HepG2 (cell line): ENCODE measurements around the gene PRR36. TPM values are rescaled to one million over a fixed set of nuclear protein-coding genes. Genes with fewer than 3 reads are reported as not detected.

ENCODE experiments used
- AGO1 ChIP-seq: fragments of 200-400 bp; formaldehyde crosslinking; IDR thresholded peaks from 2 replicates; pipeline ENCODE4 v1.6.1; 2017; ENCODE audit warnings: mild to moderate bottlenecking, low read depth, low read length, moderate library complexity; ENCODE audit not compliant: poor library complexity, severe bottlenecking
- CAMTA2 ChIP-seq: sonication (generic); formaldehyde crosslinking; IDR thresholded peaks from 2 replicates; pipeline ENCODE4 v1.4.0; 2020; ENCODE audit warnings: mild to moderate bottlenecking, missing genetic modification reagents, borderline replicate concordance
- EHMT2 ChIP-seq: fragments of 200-600 bp; sonication (generic); IDR thresholded peaks from 2 replicates; pipeline ENCODE4 v1.7.0; 2017; ENCODE audit warnings: antibody characterized with exemption, low read depth, low read length, borderline replicate concordance
- GPN1 ChIP-seq: sonication (generic); formaldehyde crosslinking; IDR thresholded peaks from 2 replicates; pipeline ENCODE4 v1.5.1; 2020; ENCODE audit warnings: missing genetic modification reagents, borderline replicate concordance
- HNRNPK ChIP-seq: fragments of 200-400 bp; formaldehyde crosslinking; IDR thresholded peaks from 2 replicates; pipeline ENCODE4 v1.6.1; 2018; ENCODE audit warnings: low read length, low read depth, moderate library complexity, mild to moderate bottlenecking; ENCODE audit not compliant: poor library complexity, severe bottlenecking
- HNRNPLL ChIP-seq: fragments of 200-400 bp; formaldehyde crosslinking; IDR thresholded peaks from 2 replicates; pipeline ENCODE4 v1.6.1; 2017; ENCODE audit warnings: mild to moderate bottlenecking, low read depth, low read length; ENCODE audit not compliant: poor library complexity, severe bottlenecking
- KDM2A ChIP-seq: sonication (generic); formaldehyde crosslinking; IDR thresholded peaks from 2 replicates; pipeline ENCODE4 v1.4.0; 2020; ENCODE audit warnings: low read depth, missing genetic modification reagents, borderline replicate concordance
- KLF6 ChIP-seq: IDR thresholded peaks from 2 replicates; pipeline ENCODE4 v1.8.0; 2016; ENCODE audit warnings: missing biosample characterization, missing genetic modification reagents
- MAFG ChIP-seq: sonication (generic); formaldehyde crosslinking; IDR thresholded peaks from 2 replicates; pipeline ENCODE4 v1.5.1; 2020; ENCODE audit warnings: mild to moderate bottlenecking, missing genetic modification reagents
- MAZ ChIP-seq, 2 experiments: sonication (generic) in 1 of 2; formaldehyde crosslinking in 1 of 2; IDR thresholded peaks; 2 replicates each; pipeline versions ENCODE4 v1.5.0 to v1.6.1; 2012 to 2020; ENCODE audit warnings: low read depth in 2 of 2, mild to moderate bottlenecking in 2 of 2, borderline replicate concordance in 1 of 2, improper control_type of control experiment in 1 of 2, low read length in 1 of 2, missing genetic modification reagents in 1 of 2, moderate library complexity in 1 of 2
- MEF2D ChIP-seq: sonication (generic); formaldehyde crosslinking; IDR thresholded peaks from 2 replicates; pipeline ENCODE4 v1.5.1; 2020; ENCODE audit warnings: mild to moderate bottlenecking, missing genetic modification reagents
- NFYC ChIP-seq: IDR thresholded peaks from 2 replicates; pipeline ENCODE4 v1.6.1; 2016; ENCODE audit warnings: missing genetic modification reagents, missing compliant biosample characterization
- PHF8 ChIP-seq: sonication (generic); formaldehyde crosslinking; IDR thresholded peaks from 2 replicates; pipeline ENCODE4 v1.5.0; 2020; ENCODE audit warnings: missing genetic modification reagents
- RAD21 ChIP-seq: fragments of 450-650 bp; formaldehyde crosslinking; IDR thresholded peaks from 2 replicates; pipeline ENCODE4 v1.5.0; 2020; ENCODE audit warnings: mild to moderate bottlenecking
- REL ChIP-seq: sonication (generic); formaldehyde crosslinking; conservative IDR thresholded peaks from 2 replicates; pipeline ENCODE4 v1.8.0; 2022; ENCODE audit warnings: mild to moderate bottlenecking, missing genetic modification reagents, moderate library complexity
- SAP130 ChIP-seq: IDR thresholded peaks from 2 replicates; pipeline ENCODE4 v1.6.1; 2016; ENCODE audit warnings: low read depth
- TFDP1 ChIP-seq: IDR thresholded peaks from 2 replicates; pipeline ENCODE4 v1.6.1; 2016; ENCODE audit warnings: missing compliant biosample characterization, missing genetic modification reagents, borderline replicate concordance
- TMF1 ChIP-seq: sonication (generic); formaldehyde crosslinking; IDR thresholded peaks from 2 replicates; pipeline ENCODE4 v1.8.1; 2022; ENCODE audit warnings: low read depth, missing genetic modification reagents
- ZNF207 ChIP-seq: fragments of 450-650 bp; IDR thresholded peaks from 2 replicates; pipeline ENCODE4 v1.6.1; 2016; ENCODE audit warnings: antibody characterized with exemption, borderline replicate concordance
- ZNF281 ChIP-seq: sonication (generic); formaldehyde crosslinking; IDR thresholded peaks from 2 replicates; pipeline ENCODE4 v1.4.0; 2020; ENCODE audit warnings: missing genetic modification reagents, borderline replicate concordance
- ZNF326 ChIP-seq: sonication (generic); formaldehyde crosslinking; IDR thresholded peaks from 2 replicates; pipeline ENCODE4 v1.4.0; 2020; ENCODE audit warnings: missing genetic modification reagents, borderline replicate concordance
- ZNF430 ChIP-seq: sonication (generic); formaldehyde crosslinking; IDR thresholded peaks from 2 replicates; pipeline ENCODE4 v1.9.0; 2021; ENCODE audit warnings: mild to moderate bottlenecking, missing genetic modification reagents
- ZNF556 ChIP-seq: sonication (generic); formaldehyde crosslinking; IDR thresholded peaks from 2 replicates; pipeline ENCODE4 v1.4.0; 2020; ENCODE audit warnings: mild to moderate bottlenecking, missing genetic modification reagents, borderline replicate concordance
- ZNF766 ChIP-seq: sonication (generic); formaldehyde crosslinking; IDR thresholded peaks from 2 replicates; pipeline ENCODE4 v1.5.0; 2020; ENCODE audit warnings: missing genetic modification reagents, borderline replicate concordance
- ZNF773 ChIP-seq: sonication (generic); formaldehyde crosslinking; IDR thresholded peaks from 2 replicates; pipeline ENCODE4 v1.4.0; 2020; ENCODE audit warnings: missing genetic modification reagents, borderline replicate concordance
- ZSCAN31 ChIP-seq: sonication (generic); formaldehyde crosslinking; IDR thresholded peaks from 2 replicates; pipeline ENCODE4 v1.5.0; 2020; ENCODE audit warnings: low read depth, mild to moderate bottlenecking, missing genetic modification reagents
- ZSCAN9 ChIP-seq: IDR thresholded peaks from 2 replicates; pipeline ENCODE4 v1.6.1; 2016; ENCODE audit warnings: borderline replicate concordance
- polyA plus RNA-seq, 8 experiments: library from polyadenylated mRNA; depleted of rRNA in 3 of 8; stranded (reverse) in 7 of 8; unstranded in 1 of 8; fragments of >200 nt; fragmentation: Illumina TruSeq in 4 of 8; extraction: Trizol in 4 of 8; gene quantifications; 2 replicates each; pipeline versions ENCODE4 v1.2.1 to v1.2.3, GENCODE V29; 2011 to 2016; ENCODE audit warnings: low read depth in 4 of 8, missing spikeins in 1 of 8, mixed read lengths in 1 of 8; ENCODE audit not compliant: insufficient read depth in 1 of 8
- total RNA-seq, 5 experiments: library from RNA; depleted of rRNA; stranded (reverse); fragments of >200 nt; fragmentation: Illumina TruSeq; extraction: Trizol; gene quantifications; 2 replicates each; pipeline ENCODE4 v1.2.3, GENCODE V29; 2016; ENCODE audit warnings: low read depth in 1 of 5

Gene PRR36
- total and polyA plus RNA-seq, 2 of the 13 experiments (the other 11 are each of a cell fraction or from before 2014, with no cell fraction given), result 0.07 to 0.17 TPM

- TF ChIP-seq ZSCAN31 (CRISPR knock-in tag), result no peak
- no peak for TF ChIP-seq KLF6 (CRISPR knock-in tag)
- TF ChIP-seq ZSCAN9 (CRISPR knock-in tag), result no peak
- no peak for TF ChIP-seq ZNF766
- TF ChIP-seq MEF2D, result no peak
- no peak for TF ChIP-seq ZNF326
- 0 out of 2 replicates have a peak, but pooled peaks have one; percentile 14 for TF ChIP-seq PHF8 (CRISPR knock-in tag)
- TF ChIP-seq CAMTA2 (CRISPR knock-in tag), result peak; percentile 74; the same call in 1 of the 2 replicates
- TF ChIP-seq MAZ (IDR thresholded peaks at IDR 0.05; ENCODE audit: borderline replicate concordance, low read depth, low read length), result no peak
- TF ChIP-seq MAZ (CRISPR knock-in tag; IDR thresholded peaks at IDR 0.05; ENCODE audit: low read depth), result peak; percentile 50; the same call in 1 of the 2 replicates
- no peak for TF ChIP-seq AGO1
- TF ChIP-seq ZNF556, result no peak
- TF ChIP-seq HNRNPLL, result peak; percentile 19
- TF ChIP-seq ZNF207, result no peak
- 0 out of 2 replicates have a peak, but pooled peaks have one; percentile 66 for TF ChIP-seq REL
- peak; percentile 84 for TF ChIP-seq NFYC (CRISPR knock-in tag)
- TF ChIP-seq MAFG (CRISPR knock-in tag), result no peak
- peak; percentile 52; the same call in 1 of the 2 replicates for TF ChIP-seq KDM2A (CRISPR knock-in tag)
- no peak for TF ChIP-seq EHMT2
- TF ChIP-seq SAP130 (CRISPR knock-in tag), result no peak
- TF ChIP-seq GPN1 (CRISPR knock-in tag), result no peak
- 0 out of 2 replicates have a peak, but pooled peaks have one; percentile 13 for TF ChIP-seq TFDP1 (CRISPR knock-in tag)
- TF ChIP-seq ZNF773 (CRISPR knock-in tag), result no peak
- no peak for TF ChIP-seq TMF1 (CRISPR knock-in tag)
- peak; percentile 75; the same call in 1 of the 2 replicates for TF ChIP-seq ZNF430
- TF ChIP-seq RAD21 (CRISPR knock-in tag), result no peak
- no peak for TF ChIP-seq HNRNPK
- TF ChIP-seq ZNF281, result no peak
Observed at GRCh38 chr19:7874076-7874896, at the start of gene PRR36 (continued).
